Erythroblast (primary cell): Measurements from ENCODE around the gene ZCCHC14.

Source experiments
- GATA1 ChIP-seq: IDR thresholded peaks from 2 replicates; pipeline ENCODE4 v1.6.1; 2011; ENCODE audit warnings: low read depth, mild to moderate bottlenecking, control low read depth, low read length, moderate library complexity
- POLR2A ChIP-seq: IDR thresholded peaks from 2 replicates; pipeline ENCODE4 v1.6.1; 2011; ENCODE audit warnings: mild to moderate bottlenecking, low read length

DNA sequence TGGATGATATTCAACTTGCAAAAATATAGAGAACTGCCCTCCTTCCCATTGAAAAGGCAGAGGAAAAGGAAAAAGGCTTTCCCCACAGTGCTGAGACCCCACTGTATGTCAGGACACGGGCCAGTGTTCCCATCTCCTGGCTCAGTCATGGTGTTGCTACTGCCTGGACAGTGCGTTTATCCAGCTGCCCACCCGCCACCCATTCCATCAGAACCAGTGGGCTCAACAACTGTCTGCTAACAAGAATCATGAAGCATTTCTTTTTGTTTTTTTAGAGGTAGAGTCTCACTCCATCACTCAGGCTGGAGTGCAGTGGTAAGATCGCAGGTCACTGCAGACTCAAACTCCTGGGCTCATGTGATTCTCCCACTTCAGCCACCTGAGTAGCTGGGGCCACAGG, 120.5 kb downstream of the ZCCHC14 start:
- TF ChIP-seq POLR2A (no peak), GATA1 (no peak)
